Measurements from ENCODE around the gene BACE1.
"Not testable (repeated sequence)": the region's sequence is repeated elsewhere in the genome, so short reads cannot be mapped to it uniquely, and the experiment has no call there.

GRCh38 chr11:117272175-117272574 is 43.9 kb downstream of the BACE1 start:
- not testable (repeated sequence) for TF ChIP-seq CTCF (conservative IDR thresholded peaks at IDR 0.05 in 1 of 2, IDR thresholded peaks at IDR 0.05 in 1 of 2; ENCODE audit: extremely low read depth in 1 of 2, insufficient read depth in 1 of 2, low read depth in 1 of 2, low read length in 2 of 2); EZH2 (IDR thresholded peaks at IDR 0.05; ENCODE audit: borderline replicate concordance, low read length)
